GM12878 (cell line): ENCODE results near the gene ZMYND19. TPM values are rescaled to one million over a fixed set of nuclear protein-coding genes. Genes with fewer than 3 reads are reported as not detected.

Experiments
- ATAC-seq: fragments of 200-7000 bp; cut with Tn5 transposase; 3 replicates; pipeline ENCODE4 v1.9.1; 2020; ENCODE audit warnings: mild to moderate bottlenecking, moderate library complexity
- BruUV-seq: library from RNA; stranded (reverse); fragments of 400-500 nt; replicated peaks from 2 replicates; lab custom pipeline; 2021; lab: Mats Ljungman, UMichigan
- CTCF ChIA-PET: fragments of 300-600 bp; sonication (Branson Sonifier 250); formaldehyde crosslinking; extraction: SDS; loops from one replicate; lab custom pipeline; 2021; ENCODE audit warnings: inconsistent platforms; lab: Yijun Ruan, JAX
- POLR2A ChIA-PET: fragments of 350-600 bp; formaldehyde crosslinking; extraction: SDS; loops from one replicate; lab custom pipeline; 2021; ENCODE audit warnings: inconsistent platforms; lab: Charles Lee
- RAD21 ChIA-PET: fragments of 300-600 bp; sonication (Branson Sonifier 250); formaldehyde crosslinking; loops from one replicate; lab custom pipeline; 2023; ENCODE audit warnings: antibody characterized with exemption; ENCODE audit not compliant: unreplicated experiment; lab: Charles Lee
- SMC1A ChIA-PET: fragments of 300-600 bp; sonication (Branson Sonifier 250); formaldehyde crosslinking; loops from one replicate; lab custom pipeline; 2023; ENCODE audit not compliant: unreplicated experiment, uncharacterized antibody; lab: Charles Lee
- DNase-seq: peaks from one replicate; pipeline ENCODE4 v3.0.0-alpha.2; 2011; ENCODE audit warnings: low read depth, low spot score
- FAIRE-seq: peaks from 3 replicates; lab custom pipeline; 2011; peaks lifted over from hg19 to GRCh38; lab: Jason Lieb, UNC
- H2AFZ ChIP-seq: 2 replicates; pipeline ENCODE4 v1.6.0; 2011; ENCODE audit warnings: low read depth, low read length, control low read depth; ENCODE audit not compliant: control insufficient read depth
- H3K27ac ChIP-seq: 2 replicates; pipeline ENCODE4 v1.5.1; 2011; ENCODE audit warnings: control low read depth; ENCODE audit not compliant: control insufficient read depth, insufficient read depth
- H3K27me3 ChIP-seq, 2 experiments: replicated peaks in 1 of 2; 2 replicates each; pipeline versions ENCODE4 v1.6.0 to v1.6.1; 2011; ENCODE audit warnings: low read length in 1 of 2; ENCODE audit not compliant: control insufficient read depth in 2 of 2, insufficient read depth in 2 of 2
- H3K36me3 ChIP-seq, 2 experiments: 2 replicates each; pipeline ENCODE4 v1.5.1; 2011; ENCODE audit warnings: low read length in 1 of 2; ENCODE audit not compliant: control insufficient read depth in 2 of 2, insufficient read depth in 2 of 2
- H3K4me1 ChIP-seq: 2 replicates; pipeline ENCODE4 v1.6.1; 2011; ENCODE audit warnings: mild to moderate bottlenecking, low read length, moderate library complexity, mixed read lengths; ENCODE audit not compliant: control insufficient read depth, insufficient read depth
- H3K4me2 ChIP-seq: 2 replicates; pipeline ENCODE4 v1.6.0; 2011; ENCODE audit warnings: control low read depth; ENCODE audit not compliant: control insufficient read depth, insufficient read depth
- H3K4me3 ChIP-seq: fragments of 200-600 bp; sonication (generic); 2 replicates; pipeline ENCODE4 v1.5.1; 2016
- H3K79me2 ChIP-seq: 2 replicates; pipeline ENCODE4 v1.6.0; 2011; ENCODE audit warnings: low read length; ENCODE audit not compliant: control insufficient read depth, insufficient read depth
- H3K9ac ChIP-seq: 2 replicates; pipeline ENCODE4 v1.8.0; 2011; ENCODE audit warnings: low read length, control low read depth, mixed read lengths; ENCODE audit not compliant: control insufficient read depth, insufficient read depth
- H3K9me3 ChIP-seq: replicated peaks from 3 replicates; pipeline ENCODE4 v1.5.1; 2011; ENCODE audit warnings: mild to moderate bottlenecking, low read length; ENCODE audit not compliant: control insufficient read depth, insufficient read depth
- H4K20me1 ChIP-seq: 2 replicates; pipeline ENCODE4 v1.6.0; 2011; ENCODE audit not compliant: control insufficient read depth, insufficient read depth
- ASH2L ChIP-seq: fragments of 300-600, 200-600 bp; sonication (generic); IDR thresholded peaks from 2 replicates; pipeline ENCODE4 v1.6.1; 2017; ENCODE audit warnings: low read depth, mild to moderate bottlenecking, borderline replicate concordance
- BHLHE40 ChIP-seq, 2 experiments: fragments of 450-650 bp in 1 of 2; IDR thresholded peaks; 2 replicates each; pipeline ENCODE4 v1.6.1; 2011 to 2017; ENCODE audit warnings: low read depth in 2 of 2, borderline replicate concordance in 1 of 2, improper control_type of control experiment in 1 of 2, low read length in 1 of 2, mild to moderate bottlenecking in 1 of 2
- CREM ChIP-seq: IDR thresholded peaks from 2 replicates; pipeline ENCODE4 v1.6.1; 2014; ENCODE audit warnings: antibody characterized with exemption, low read depth
- DPF2 ChIP-seq: fragments of 450-650 bp; IDR thresholded peaks from 2 replicates; pipeline ENCODE4 v1.6.1; 2017; ENCODE audit warnings: mild to moderate bottlenecking
- E2F8 ChIP-seq: fragments of 450-650 bp; IDR thresholded peaks from 2 replicates; pipeline ENCODE4 v1.6.1; 2018; ENCODE audit warnings: mild to moderate bottlenecking, low read depth, moderate library complexity; ENCODE audit not compliant: partially characterized antibody
- IKZF1 ChIP-seq: fragments of 450-650 bp; conservative IDR thresholded peaks from 2 replicates; pipeline ENCODE4 v1.6.1; 2017; ENCODE audit warnings: antibody characterized with exemption, mild to moderate bottlenecking
- IKZF2 ChIP-seq, 2 experiments: fragments of 450-650 bp; IDR thresholded peaks; 2 replicates each; pipeline ENCODE4 v1.6.1; 2017; ENCODE audit warnings: mild to moderate bottlenecking in 2 of 2, moderate library complexity in 2 of 2
- LARP7 ChIP-seq: fragments of 450-650 bp; IDR thresholded peaks from 2 replicates; pipeline ENCODE4 v1.6.1; 2017; ENCODE audit warnings: mild to moderate bottlenecking
- POLR2AphosphoS2 ChIP-seq: IDR thresholded peaks from 2 replicates; pipeline ENCODE4 v1.6.1; 2011; ENCODE audit warnings: low read depth, mild to moderate bottlenecking, low read length, improper control_type of control experiment, moderate library complexity
- RELA ChIP-seq: fragments of 450-650 bp; IDR thresholded peaks from 2 replicates; pipeline ENCODE4 v1.8.0; 2014; ENCODE audit warnings: borderline replicate concordance; ENCODE audit not compliant: partially characterized antibody
- SP1 ChIP-seq: IDR thresholded peaks from one replicate; pipeline ENCODE4 v1.6.1; 2011; ENCODE audit warnings: low read depth, low read length
- YBX1 ChIP-seq: fragments of 450-650 bp; IDR thresholded peaks from 2 replicates; pipeline ENCODE4 v1.6.1; 2016; ENCODE audit warnings: antibody characterized with exemption
- YY1 ChIP-seq: IDR thresholded peaks from 2 replicates; pipeline ENCODE4 v1.6.1; 2011; ENCODE audit warnings: low read depth, mild to moderate bottlenecking, low read length
- ZNF217 ChIP-seq: fragments of 450-650 bp; IDR thresholded peaks from 2 replicates; pipeline ENCODE4 v1.6.1; 2017; ENCODE audit warnings: antibody characterized with exemption, mild to moderate bottlenecking
- ZNF24 ChIP-seq: fragments of 450-650 bp; IDR thresholded peaks from 2 replicates; pipeline ENCODE4 v1.6.1; 2017; ENCODE audit warnings: antibody characterized with exemption, mild to moderate bottlenecking
- WGBS: methylation state at CpG from one replicate; pipeline ENCODE4 v1.1.6; 2016; ENCODE audit warnings: low lambda C conversion rate; ENCODE audit not compliant: insufficient replicate concordance, insufficient coverage; ENCODE audit errors: missing lambda C conversion rate; 5-methylcytosine and 5-hydroxymethylcytosine counted together
- in situ Hi-C: fragments of 300-500 bp; cut with MboI; formaldehyde crosslinking; loops from 9 replicates; pipeline ENCODE4 v1.14.3; 2018; ENCODE audit warnings: mixed read lengths
- intact Hi-C: fragments of 100-400 bp; cut with micrococcal nuclease; formaldehyde crosslinking; loops from one replicate; pipeline ENCODE4 v1.14.2; 2022; ENCODE audit not compliant: unreplicated experiment
- polyA plus RNA-seq, 11 experiments: library from polyadenylated mRNA; depleted of rRNA in 4 of 11; unstranded in 6 of 11; stranded (reverse) in 5 of 11; fragments of >200 nt; fragmentation: Nextera tagmentation in 4 of 11; fragmentation: Illumina TruSeq in 1 of 11; extraction: Ambion mirVana in 4 of 11; extraction: Trizol in 1 of 11; gene quantifications; 1 replicate in 1 of 11; 2 replicates in 10 of 11; pipeline versions ENCODE4 v1.2.1 to v1.2.3, GENCODE V29; 2011 to 2016; ENCODE audit warnings: inconsistent platforms in 2 of 11, missing spikeins in 2 of 11, low read depth in 1 of 11
- total RNA-seq, 4 experiments: library from RNA; depleted of rRNA in 3 of 4; stranded (reverse); fragments of >200 nt in 3 of 4; fragmentation: Illumina TruSeq in 1 of 4; extraction: Trizol in 1 of 4; gene quantifications; 2 replicates each; pipeline versions ENCODE4 v1.2.1 to v1.2.3, GENCODE V29; 2013 to 2021
- TF ChIP-seq, protein P1 (sequence below), 3 experiments: IDR thresholded peaks in 2 of 3; conservative IDR thresholded peaks in 1 of 3; 2 replicates each; pipeline ENCODE4 v1.5.1; 2011; ENCODE audit warnings: low read depth in 3 of 3, low read length in 3 of 3, mild to moderate bottlenecking in 3 of 3, control low read depth in 2 of 3, moderate library complexity in 2 of 3, inconsistent platforms in 1 of 3, mixed read lengths in 1 of 3; ENCODE audit not compliant: control insufficient read depth in 2 of 3, insufficient read depth in 1 of 3; ENCODE audit errors: extremely low read depth in 1 of 3
- TF ChIP-seq, protein P2 (sequence below): IDR thresholded peaks from 2 replicates; pipeline ENCODE4 v1.6.1; 2012; ENCODE audit warnings: low read depth, low read length, improper control_type of control experiment

ZMYND19 gene
- total and polyA plus RNA-seq, 10 of the 15 experiments (the other 5 are each of a cell fraction or from before 2014, with no cell fraction given) = 0.84 to 54.8 (median 20.1) TPM

DNA sequence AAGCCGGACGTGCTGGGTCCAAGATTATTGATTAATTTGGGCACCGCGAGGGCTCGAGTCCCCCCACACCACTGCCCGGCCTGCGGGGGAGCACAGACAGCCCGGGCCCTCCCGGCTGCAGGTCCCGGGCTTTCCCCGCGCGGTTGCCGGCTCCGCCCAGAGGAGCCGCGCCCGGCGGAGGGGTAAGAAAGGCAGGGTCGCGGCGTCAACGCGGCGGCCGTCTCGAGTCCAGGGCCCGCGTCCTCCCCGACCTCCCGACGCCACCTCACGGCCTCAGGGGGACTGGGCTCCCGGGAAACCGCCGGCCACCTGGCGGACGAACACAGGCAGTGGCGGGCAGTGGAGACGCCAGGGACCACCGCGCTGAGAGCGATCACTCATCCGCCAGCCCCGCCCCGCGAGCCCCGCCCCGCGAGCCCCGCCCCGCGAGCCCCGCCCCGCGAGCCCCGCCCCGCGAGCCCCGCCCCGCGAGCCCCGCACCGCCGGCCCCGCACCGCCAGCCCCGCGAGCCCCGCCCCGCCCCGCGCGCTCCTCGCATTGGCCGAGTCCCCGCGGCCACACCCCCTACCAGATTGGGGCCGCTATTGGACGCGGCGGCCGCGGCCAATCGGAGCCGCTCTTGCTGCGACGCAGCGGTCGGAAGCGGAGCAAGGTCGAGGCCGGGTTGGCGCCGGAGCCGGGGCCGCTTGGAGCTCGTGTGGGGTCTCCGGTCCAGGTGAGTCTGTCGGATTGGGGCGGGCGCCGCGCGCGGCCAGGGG, 38.9 kb downstream of the ZMYND19 start, which contains the start of gene MRPL41:
Gene MRPL41, plus strand, starts transcription at position 616 of the 758 bp plus-strand sequence. CDS start 203 bp downstream, outside the sequence.
- ChIA-PET CTCF (interaction anchor here (0.8 to 1.2 kb wide), 4 partner anchors 16 to 122 kb away, joined by 3 to 5 read pairs (median 4); partner anchors contain the start of gene DPH7), RAD21 (interaction anchor here (1.3 to 1.8 kb wide), 3 partner anchors 17 to 39 kb away, joined by 4 to 5 read pairs (median 4); partner anchors contain the start of gene ZMYND19), SMC1A (interaction anchor here (0.9 to 1.0 kb wide), 2 partner anchors 24 to 68 kb away, joined by 3 to 4 read pairs; no protein-coding TSS in a partner anchor), POLR2A (interaction anchor here (0.6 to 1.7 kb wide), 6 partner anchors 10 to 462 kb away, joined by 3 to 9 read pairs (median 6); partner anchors contain the start of gene ZMYND19)
- Histone ChIP-seq H3K36me3 (peaks cover 7 to 12% of the 10 kb centered on the region in 2 experiments), H3K4me3 (peak within 1 kb of the TSS; percentile 72), H4K20me1 (no peaks in the 10 kb centered on the region), H2AFZ (peak within 1 kb of the TSS; percentile 77), H3K27ac (peak within 1 kb of the TSS; percentile 58), H3K4me1 (peaks cover 14% of the 10 kb centered on the region), H3K9me3 (no peaks in the 10 kb centered on the region; the same call in 2 of the 3 replicates), H3K79me2 (peaks cover 11% of the 10 kb centered on the region), H3K27me3 (no peaks in the 10 kb centered on the region), H3K4me2 (peak within 1 kb of the TSS; percentile 100), H3K9ac (peak within 1 kb of the TSS; percentile 88)
- no peak for FAIRE-seq
- ATAC-seq = peak; percentile 96
- WGBS = under 1% methylated on average over 61 of the region's 106 CpGs
- no TSS peak for BruUV-seq
- DNase-seq = peak; percentile 45
- intact Hi-C loops = no loop called here
- in situ Hi-C loops = no loop called here
- TF ChIP-seq, protein P1, sequence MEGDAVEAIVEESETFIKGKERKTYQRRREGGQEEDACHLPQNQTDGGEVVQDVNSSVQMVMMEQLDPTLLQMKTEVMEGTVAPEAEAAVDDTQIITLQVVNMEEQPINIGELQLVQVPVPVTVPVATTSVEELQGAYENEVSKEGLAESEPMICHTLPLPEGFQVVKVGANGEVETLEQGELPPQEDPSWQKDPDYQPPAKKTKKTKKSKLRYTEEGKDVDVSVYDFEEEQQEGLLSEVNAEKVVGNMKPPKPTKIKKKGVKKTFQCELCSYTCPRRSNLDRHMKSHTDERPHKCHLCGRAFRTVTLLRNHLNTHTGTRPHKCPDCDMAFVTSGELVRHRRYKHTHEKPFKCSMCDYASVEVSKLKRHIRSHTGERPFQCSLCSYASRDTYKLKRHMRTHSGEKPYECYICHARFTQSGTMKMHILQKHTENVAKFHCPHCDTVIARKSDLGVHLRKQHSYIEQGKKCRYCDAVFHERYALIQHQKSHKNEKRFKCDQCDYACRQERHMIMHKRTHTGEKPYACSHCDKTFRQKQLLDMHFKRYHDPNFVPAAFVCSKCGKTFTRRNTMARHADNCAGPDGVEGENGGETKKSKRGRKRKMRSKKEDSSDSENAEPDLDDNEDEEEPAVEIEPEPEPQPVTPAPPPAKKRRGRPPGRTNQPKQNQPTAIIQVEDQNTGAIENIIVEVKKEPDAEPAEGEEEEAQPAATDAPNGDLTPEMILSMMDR (IDR thresholded peaks at IDR 0.05 in 2 of 3, conservative IDR thresholded peaks at IDR 0.05 in 1 of 3; ENCODE audit: control insufficient read depth in 2 of 3, extremely low read depth in 1 of 3, insufficient read depth in 1 of 3, low read depth in 3 of 3, low read length in 3 of 3) = peak; percentile 21 to 51 (median 40); a peak in 4 of 6 replicates
- TF ChIP-seq ZNF24 (0 out of 2 replicates have a peak, but pooled peaks have one; percentile 7), E2F8 (no peak), LARP7 (peak; percentile 15; the same call in 1 of the 2 replicates), YY1 (peak; percentile 38; the same call in 1 of the 2 replicates), RELA (peak; percentile 16), SP1 (peak; percentile 88), IKZF1 (peak; percentile 57), BHLHE40 (IDR thresholded peaks at IDR 0.05; ENCODE audit: borderline replicate concordance in 1 of 2, low read depth in 2 of 2, low read length in 1 of 2) (peak in 1 of 2 experiments; percentile 39; a peak in 2 of 4 replicates), POLR2AphosphoS2 (peak; percentile 77; the same call in 1 of the 2 replicates), ZNF217 (no peak), CREM (no peak), IKZF2 (IDR thresholded peaks at IDR 0.05) (no peak), ASH2L (no peak), YBX1 (no peak), DPF2 (peak; percentile 16; the same call in 1 of the 2 replicates)
- TF ChIP-seq, protein P2, sequence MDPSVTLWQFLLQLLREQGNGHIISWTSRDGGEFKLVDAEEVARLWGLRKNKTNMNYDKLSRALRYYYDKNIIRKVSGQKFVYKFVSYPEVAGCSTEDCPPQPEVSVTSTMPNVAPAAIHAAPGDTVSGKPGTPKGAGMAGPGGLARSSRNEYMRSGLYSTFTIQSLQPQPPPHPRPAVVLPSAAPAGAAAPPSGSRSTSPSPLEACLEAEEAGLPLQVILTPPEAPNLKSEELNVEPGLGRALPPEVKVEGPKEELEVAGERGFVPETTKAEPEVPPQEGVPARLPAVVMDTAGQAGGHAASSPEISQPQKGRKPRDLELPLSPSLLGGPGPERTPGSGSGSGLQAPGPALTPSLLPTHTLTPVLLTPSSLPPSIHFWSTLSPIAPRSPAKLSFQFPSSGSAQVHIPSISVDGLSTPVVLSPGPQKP = 0 out of 2 replicates have a peak, but pooled peaks have one; percentile 41
